HG03196 (cell line): ENCODE data around the gene RPL39.
"Not testable (repeated sequence)": the region's sequence is repeated elsewhere in the genome, so short reads cannot be mapped to it uniquely, and the experiment has no call there.

Experiments
- ATAC-seq: cut with Tn5 transposase; IDR thresholded peaks from one replicate; pipeline ENCODE4 v1.9.1; 2021; ENCODE audit not compliant: unreplicated experiment

The RPL39 gene

DNA sequence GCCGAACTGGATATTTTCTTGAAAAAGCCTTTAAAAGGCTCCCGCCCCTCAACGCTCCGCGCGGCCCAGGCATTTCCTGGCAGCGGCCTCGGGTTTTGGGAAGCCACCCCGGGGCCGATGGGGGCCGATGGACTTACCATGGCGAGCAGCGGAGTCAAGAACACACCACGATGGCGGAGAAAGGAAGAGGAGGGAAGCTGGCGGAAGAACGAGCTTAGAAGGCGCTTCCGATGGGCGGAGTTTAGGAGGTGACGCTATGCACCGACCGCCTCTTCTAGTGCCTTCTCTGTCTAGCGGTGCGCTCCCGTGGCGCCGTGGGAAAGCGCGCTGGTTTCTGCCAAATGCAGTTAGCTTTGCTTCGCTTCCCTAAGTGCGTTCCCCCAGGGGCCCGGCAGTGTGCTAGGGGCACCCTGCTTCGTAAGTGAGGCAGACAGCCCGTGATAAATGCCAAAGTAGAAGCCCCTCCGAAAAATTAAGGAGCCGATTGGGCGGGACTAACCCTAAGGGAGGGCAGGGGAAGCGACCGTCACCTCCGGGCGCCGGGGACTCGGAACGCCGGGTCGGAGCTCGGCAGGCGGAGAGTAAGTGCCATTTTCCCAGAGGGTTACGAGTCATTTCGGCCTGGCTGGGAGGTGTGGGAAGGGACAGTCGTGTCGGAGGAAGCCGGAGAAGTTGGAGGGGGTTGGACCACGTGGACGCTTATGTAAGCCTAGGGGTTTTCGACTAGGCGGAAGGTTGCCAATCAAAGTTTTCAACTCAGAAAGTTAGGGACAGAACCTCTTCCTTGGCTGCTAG lies at the start of gene RPL39:
TSS of gene RPL39 (minus strand) at position 194 of the 795 bp plus-strand sequence. CDS start at position 140, 54 bp downstream.
- ATAC-seq: peak; percentile 92

DNA sequence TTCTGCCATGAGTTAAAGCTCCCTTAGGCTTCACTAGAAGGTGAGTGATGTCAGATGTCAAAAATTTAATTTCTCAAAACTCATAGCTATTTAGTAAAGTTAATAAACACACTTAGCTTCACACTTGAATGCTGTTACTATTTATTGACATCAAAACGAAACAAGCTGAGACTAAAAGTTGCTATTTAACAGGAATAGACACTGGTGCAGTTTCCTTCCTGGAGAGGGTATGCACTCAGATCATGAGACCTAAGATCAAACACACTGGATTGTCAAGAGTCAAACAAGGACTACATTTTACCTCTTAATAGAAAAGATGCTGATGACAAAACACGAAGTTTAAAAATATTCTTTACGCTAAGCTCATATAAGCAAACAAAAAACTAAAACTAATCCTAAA lies 42.5 kb upstream of the RPL39 start:
- no peak for ATAC-seq

DNA sequence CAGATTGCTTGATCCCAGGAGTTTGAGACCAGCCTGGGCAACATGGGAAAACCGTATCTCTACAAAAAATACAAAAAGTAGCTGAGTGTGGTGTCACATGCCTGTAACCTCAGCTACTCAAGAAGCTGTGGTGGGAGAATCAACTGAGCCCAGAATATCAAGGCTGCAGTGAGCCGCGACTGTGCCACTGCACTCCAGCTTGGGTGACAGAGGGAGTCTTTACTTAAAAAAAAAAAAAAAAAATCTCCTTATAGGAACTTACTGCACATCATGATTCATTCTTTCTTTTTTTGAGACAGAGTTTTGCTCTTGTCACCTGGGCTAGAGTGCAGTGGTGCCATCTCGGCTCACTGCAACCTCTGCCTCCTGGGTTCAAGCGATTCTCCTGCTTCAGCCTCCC lies 37.0 kb upstream of the RPL39 start:
- ATAC-seq: no peak

DNA sequence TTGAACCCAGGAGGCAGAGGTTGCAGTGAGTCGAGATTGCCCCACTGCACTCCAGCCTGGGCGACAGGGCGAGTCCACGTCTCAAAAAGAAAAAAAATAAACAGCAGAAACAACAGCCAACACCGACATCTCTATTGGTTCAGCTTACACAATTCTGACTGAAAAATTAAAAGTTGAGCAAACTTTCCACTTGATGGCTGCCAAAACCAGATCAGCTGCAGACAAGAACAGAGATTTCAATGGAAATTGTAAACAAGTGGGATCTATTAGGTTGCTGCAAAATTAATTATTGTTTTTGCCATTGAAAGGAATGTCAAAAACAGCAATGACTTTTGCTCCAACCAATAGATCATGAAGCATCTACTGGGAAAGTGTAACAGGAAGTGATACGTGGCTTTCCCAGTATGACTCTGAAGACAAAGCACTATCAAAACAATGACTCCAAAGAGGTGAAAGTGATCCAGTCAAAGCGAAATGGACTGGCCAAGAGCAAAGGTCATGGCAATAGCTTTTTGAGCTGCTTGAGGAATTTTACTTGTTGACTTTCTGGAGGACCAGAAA lies 35.0 kb upstream of the RPL39 start:
- ATAC-seq: no peak

DNA sequence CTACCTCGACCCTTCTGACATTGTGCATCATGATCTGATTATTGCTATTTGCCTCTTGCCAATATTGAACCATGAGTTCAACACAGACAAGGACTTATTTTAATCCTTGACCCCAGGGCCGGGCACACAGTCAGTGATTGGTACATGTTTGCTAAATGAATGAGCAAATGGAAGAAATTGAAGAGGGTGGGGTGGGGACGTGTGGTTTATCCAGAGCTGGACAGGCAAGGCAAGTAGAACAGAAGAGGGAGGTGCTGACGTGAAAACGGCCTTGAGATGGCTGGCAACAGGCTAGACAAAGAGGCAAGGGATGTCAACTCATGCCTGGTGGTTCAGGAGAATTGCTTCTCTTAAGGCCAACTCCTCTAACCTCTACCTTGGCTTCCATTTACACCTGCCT lies 32.8 kb upstream of the RPL39 start:
- not testable (repeated sequence) for ATAC-seq

DNA sequence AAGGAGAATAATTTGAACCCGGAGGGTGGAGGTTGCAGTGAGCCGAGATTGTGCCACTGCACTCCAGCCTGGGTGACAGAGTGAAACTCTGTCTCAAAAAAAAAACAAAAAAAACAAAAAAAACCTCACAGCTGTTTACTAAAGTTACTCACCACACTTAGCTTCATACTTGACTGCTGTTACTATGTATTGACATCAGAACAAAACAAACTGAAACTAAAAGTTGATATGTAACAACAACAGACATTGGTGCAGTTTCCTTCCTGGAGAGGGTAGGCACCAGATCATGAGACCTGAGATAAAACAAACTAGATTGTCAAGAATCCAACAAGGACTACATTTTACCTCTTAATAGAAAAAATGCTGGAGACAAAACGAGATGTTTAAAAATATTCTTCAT lies 30.3 kb upstream of the RPL39 start:
- ATAC-seq: peak; percentile 95

DNA sequence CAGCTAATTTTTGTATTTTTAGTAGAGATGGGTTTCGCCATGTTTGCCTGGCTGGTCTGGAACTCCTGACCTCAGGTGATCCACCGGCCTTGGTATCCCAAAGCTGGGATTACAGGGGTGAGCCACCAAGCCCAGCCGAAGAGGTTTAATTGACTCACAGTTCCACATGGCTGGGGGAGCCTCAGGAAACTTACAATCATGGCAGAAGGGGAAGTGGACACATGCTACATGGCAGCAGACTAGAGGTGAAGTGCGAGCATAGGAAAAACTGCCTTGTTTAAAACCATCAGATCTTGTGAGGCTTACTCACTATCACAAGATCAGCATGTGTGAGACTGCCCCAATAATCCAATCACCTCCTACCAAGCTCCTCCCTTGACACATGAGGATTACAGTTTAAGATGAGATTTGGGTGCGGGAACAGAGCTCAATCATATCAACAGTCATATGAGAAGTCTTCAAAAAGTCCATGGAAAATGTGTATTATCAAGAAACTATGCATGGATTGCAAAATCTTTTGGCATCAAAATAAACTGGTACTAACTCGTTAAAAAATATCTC lies 25.8 kb upstream of the RPL39 start:
- ATAC-seq: no peak

DNA sequence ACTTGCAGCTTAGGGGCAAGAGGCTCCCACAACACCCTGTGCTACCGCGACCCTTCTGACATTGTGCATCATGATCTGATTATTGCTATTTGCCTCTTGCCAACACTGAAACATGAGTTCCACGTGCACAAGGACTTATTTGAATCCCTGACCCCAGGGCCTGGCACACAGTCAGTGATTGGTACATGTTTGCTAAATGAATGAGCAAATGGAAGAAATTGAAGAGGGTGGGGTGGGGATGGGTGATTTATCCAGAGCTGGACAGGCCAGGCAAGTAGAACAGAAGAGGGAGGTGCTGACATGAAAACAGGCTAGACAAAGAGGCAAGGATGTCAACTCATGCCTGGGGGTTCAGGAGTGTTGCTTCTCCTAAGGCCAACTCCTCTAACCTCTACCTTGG lies 24.9 kb upstream of the RPL39 start:
- ATAC-seq: no peak

DNA sequence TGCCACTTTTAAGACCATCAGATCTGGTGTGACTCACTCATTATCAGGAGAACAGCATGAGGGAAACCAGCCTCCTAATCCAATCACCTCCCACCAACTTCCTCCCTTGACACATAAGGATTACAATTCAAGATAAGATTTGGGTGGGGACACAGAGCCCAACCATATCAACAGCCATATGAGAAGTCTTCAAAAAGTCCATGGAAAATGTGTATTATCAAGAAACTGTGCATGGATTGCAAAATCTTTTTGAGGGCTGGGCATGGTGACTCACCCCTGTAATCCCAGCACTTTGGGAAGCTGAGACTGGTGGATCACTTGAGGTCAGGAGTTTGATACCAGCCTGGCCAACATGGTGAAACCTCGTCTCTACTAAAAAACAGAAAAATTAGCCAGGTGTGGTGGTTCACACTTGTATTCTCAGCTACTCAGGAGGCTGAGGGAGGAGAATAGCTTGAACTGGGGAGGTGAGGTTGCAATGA lies 17.8 kb upstream of the RPL39 start:
- no peak for ATAC-seq

DNA sequence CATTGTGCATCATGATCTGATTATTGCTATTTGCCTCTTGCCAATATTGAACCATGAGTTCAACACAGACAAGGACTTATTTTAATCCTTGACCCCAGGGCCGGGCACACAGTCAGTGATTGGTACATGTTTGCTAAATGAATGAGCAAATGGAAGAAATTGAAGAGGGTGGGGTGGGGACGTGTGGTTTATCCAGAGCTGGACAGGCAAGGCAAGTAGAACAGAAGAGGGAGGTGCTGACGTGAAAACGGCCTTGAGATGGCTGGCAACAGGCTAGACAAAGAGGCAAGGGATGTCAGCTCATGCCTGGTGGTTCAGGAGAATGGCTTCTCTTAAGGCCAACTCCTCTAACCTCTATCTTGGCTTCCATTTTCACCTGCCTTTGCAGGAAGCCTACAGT lies 17.0 kb upstream of the RPL39 start:
- not testable (repeated sequence) for ATAC-seq

DNA sequence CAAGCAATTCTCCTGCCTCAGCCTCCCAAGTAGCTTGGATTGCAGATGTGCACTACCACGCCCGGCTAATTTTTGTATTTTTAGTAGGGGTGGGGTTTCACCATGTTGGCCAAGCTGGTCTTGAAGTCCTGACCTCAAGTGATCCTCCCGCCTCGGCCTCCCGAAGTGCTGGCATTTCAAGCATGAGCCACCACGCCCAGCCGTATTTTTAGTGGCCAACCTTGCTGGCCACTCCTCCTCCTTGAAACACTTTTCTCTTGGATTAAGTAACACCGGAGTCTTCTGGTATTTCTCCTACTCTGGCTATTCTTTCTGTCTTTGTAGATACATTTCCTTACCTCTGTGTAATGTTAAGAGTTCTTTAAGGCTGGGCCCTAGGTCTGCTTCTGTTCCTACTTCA lies 11.1 kb upstream of the RPL39 start:
- ATAC-seq: no peak

DNA sequence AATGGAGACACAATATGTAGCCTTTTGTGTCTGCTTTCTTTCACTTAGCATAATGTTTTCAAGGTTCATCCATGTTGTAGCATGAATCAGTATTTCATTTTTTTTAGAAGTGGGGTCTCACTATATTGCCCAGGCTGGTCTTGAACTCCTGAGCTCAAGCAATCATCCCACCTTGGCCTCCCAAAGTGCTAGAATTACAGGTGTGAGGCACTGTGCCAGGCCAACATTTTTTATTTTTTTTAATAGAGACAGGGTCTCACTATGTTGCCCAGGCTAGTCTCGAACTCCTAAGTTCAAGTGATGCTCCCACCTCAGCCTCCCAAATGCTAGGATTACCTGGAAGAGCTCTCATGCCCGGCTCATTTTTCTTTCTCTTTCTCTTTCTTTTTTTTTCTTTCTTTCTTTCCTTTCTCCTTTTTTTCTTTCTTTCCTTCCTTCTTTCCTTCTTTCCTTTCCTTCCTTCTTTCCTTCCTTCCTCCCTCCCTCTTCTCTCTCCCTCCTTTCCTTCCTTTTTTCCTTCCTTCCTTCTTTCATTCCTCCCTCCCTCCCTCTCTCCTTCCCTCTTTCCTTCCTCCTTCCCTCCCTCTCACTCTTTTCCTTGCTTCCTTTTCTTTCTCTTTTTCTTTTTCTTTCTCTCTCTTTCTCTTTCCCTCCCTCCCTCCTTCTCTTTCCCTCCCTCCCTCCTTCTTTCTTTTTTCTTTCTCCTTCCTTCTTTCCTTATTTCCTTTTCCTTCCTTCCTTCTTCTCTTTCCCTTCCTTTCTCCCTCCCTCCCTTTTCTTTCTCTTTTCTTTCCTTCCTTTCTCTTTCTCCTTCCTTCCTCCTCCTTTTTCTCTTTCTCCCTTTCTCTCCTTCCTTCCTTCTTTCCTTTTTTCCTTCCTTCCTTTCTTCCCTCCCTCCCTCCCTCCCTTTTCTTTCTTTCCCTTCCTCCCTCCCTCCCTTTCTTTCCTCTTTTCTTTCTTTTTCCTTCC lies 10.1 kb upstream of the RPL39 start:
- ATAC-seq: no peak

DNA sequence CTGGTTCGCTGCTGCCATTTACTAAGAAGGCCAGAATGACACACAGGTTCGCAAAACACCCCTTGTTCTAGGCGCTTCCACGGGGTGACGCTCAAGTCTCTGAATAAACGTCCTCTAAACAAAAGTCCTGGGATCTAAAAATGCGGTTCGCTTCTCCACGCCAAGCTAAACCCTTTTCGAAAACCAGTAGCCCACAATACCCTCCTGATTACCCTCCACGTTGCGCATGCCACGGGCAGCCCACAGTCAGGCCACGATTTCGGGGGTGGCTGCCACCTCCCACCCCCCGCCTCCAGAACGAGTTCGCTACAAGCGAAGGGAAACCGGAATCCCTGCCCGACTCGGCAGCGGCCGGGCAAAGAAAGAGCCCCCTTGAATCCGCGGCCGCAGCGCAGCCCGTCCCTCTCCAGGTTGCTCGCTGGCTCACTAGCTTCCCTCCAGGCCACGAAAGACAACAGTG lies 423 bp downstream of the RPL39 start:
- ATAC-seq: peak; percentile 23

DNA sequence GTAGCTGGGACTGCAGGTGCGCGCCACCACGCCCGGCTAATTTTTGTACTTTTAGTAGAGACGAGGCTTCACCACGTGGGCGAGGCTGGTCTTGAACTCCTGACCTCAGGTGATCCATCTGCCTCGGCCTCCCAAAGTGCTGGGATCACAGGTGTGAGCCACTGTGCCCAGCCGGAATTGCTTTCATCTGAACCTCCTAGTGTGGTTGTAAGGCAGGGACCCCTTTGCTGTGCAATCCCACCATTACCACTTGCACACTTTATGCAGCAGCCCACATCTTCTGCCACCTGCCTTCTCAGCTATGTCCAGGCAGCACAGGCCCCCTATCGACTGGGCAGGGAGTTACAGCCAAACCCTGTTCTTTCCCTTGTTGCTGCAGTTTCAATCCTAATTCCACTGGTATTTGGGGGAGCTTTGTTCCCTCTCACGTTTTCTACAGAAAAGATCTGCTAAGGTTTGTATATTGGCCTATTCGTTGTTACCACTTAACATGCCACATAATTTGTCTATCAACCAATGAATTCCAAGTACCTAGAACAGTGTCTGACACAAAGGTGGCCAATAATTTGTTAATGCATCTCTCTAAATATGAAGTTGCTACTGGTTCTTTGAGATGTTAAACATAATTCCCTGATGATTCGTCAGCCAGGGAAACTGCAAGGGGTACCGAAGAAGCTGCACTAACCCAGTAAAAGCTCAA lies 6.5 kb downstream of the RPL39 start:
- ATAC-seq: no peak

DNA sequence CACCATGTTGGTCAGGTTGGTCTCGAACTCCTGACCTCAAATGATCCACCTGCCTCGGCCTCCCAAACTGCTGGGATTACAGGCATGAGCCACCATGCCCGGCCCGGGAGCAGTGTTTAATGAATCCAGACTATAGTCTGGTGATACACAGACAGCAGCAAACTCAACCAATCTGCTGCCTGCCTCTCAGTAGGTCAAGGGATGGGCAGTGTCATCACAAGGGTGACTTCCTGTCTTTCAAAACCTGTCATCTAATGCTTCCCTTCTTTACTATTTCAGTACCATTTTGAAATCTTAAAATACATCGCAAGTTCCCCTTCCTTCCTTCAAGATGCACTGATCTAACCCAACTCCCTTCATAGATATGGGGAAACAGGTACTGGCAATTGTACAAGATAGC lies 8.4 kb downstream of the RPL39 start:
- ATAC-seq: no peak

DNA sequence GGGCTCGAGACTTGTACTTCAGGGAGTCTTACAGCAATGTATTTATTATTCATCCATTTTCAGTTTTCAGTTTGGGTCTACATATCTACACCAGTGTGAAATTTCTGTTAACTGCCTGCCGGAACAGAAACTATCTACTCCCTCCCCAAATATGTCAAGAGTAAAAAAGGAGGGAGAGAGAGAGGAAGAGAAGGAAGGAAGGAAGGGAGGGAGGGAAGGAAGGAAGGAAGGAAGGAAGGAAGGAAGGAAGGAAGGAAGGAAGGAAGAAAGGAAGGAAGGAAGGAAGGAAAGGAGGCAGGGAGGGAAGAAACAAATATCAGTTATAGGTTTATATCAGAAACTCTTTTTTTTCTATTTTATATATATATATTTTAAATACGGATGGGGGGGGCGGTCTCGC lies 12.6 kb downstream of the RPL39 start:
- no peak for ATAC-seq

DNA sequence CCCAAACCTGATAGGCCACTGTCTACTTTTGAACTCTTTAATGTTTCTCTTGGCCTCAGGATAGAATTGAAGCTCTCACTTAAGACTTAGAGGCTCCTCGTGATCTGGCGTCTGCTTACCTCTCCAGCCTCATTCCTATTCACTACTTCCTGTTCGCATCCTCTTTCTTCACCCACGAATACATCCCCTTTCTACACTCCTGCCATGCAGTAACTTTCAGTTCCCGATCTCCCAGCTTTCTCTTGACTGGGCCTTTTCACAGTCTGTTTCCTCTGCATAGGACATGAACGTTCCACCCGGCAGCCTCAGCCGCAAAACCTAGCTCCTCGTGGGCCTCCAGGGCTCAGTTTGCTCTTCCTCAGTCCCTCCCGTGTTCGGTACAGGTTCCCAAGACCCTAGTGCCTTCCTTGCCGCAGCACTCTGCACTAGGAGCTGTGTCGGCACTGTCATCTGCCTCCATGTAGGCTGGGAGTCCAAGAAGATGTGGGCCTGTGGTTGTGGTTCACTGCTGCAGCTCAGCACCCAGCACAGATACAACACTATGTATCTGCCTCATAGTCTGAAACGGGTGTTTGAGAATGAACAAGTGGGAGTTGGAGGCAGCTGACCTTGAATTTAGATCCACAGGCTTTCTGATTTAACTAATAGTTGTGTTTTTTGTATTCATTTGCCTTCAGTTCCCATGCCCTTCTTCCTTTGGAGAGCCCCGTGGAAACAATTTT lies 15.8 kb downstream of the RPL39 start:
- no peak for ATAC-seq

DNA sequence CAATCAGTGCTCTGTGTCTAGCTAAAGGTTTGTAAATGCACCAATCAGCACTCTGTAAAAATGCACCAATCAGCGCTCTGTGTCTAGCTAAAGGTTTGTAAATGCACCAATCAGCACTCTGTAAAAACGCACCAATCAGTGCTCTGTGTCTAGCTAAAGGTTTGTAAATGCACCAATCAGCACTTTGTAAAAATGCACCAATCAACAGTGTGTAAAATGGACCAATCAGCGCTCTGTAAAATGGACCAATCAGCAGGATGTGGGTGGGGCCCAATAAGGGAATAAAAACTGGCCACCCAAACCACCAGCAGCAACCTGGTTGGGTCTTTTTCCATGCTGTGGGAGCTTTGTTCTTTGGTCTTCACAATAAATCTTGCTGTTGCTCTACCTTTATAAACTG lies 22.0 kb downstream of the RPL39 start:
- ATAC-seq: not testable (repeated sequence)

DNA sequence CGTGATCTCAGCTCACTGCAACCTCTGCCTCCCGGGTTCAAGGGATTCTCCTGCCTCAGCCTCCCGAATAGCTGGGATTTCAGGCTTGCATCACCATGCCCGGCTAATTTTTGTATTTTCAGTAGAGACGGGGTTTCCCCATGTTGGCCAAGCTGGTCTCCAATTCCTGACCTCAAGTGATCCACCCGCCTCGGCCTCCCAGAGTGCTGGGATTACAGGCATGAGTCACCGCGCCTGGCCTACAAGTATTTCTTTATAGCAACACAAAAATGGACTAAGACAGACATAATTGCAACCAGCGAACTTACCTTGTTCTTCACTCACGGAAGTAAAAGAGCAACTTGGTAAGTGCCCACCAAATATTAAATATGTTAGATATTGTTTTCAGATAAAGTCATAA lies 23.0 kb downstream of the RPL39 start:
- ATAC-seq: not testable (repeated sequence)
